Activated naive CD4-positive, alpha-beta T cell treated with anti-CD3 and anti-CD28 coated beads, Interleukin-2, amount 50 U/mL, for 72 hours (primary cell): ENCODE data around the gene BTG3. TPM values are rescaled to one million over a fixed set of nuclear protein-coding genes. Genes with fewer than 3 reads are reported as not detected.

Experiments
- ATAC-seq, 2 donors: fragments of 150-1000 bp; cut with Tn5 transposase; 2 replicates each; pipeline ENCODE4 v1.10.0; 2021; ENCODE audit warnings: mild to moderate bottlenecking in 2 of 2, moderate library complexity in 2 of 2
- DNase-seq, 2 donors: peaks; one replicate each; pipeline ENCODE4 v3.0.0; 2021 to 2022; ENCODE audit warnings: low spot score in 2 of 2
- H3K27ac Mint-ChIP-seq, 2 donors: one replicate each; pipeline ENCODE4 v1.8.0; 2022; ENCODE audit warnings: mild to moderate bottlenecking in 2 of 2, mixed read lengths in 2 of 2
- H3K36me3 Mint-ChIP-seq, 2 donors: one replicate each; pipeline ENCODE4 v1.8.0; 2022; ENCODE audit warnings: mixed read lengths in 2 of 2
- H3K9me3 Mint-ChIP-seq, 2 donors: one replicate each; pipeline ENCODE4 v1.8.0; 2022; ENCODE audit warnings: mixed read lengths in 2 of 2
- total RNA-seq, 2 donors: library from RNA; stranded (reverse); gene quantifications; one replicate each; pipeline ENCODE4 v1.2.3, GENCODE V29; 2022

The BTG3 gene
- total RNA-seq: 10 to 100 TPM; 29.0 to 95.7 TPM

- Mint-ChIP-seq H3K9me3 (no peaks in the 10 kb centered on the region), H3K36me3 (peaks cover 31 to 38% of the 10 kb centered on the region in 2 donors), H3K27ac (peak within 1 kb of the TSS; percentile 89 to 96)
- ATAC-seq (peak; percentile 81 to 85), DNase-seq (peak; percentile 83 to 87)
Measured at GRCh38 chr21:17612565-17613241, at the start of gene BTG3. BTG3 (minus strand) TSS chr21:17612901; CDS start chr21:17609144, 3,757 bp downstream.

GRCh38 chr21:17660862-17661261 lies 48.2 kb upstream of the BTG3 start:
- DNase-seq (no peak), ATAC-seq (no peak)
- Mint-ChIP-seq H3K36me3 (no peaks in the 10 kb centered on the region), H3K9me3 (no peaks in the 10 kb centered on the region), H3K27ac (no peak overlapping the region)

- Mint-ChIP-seq H3K36me3 (no peaks in the 10 kb centered on the region), H3K27ac (no peak overlapping the region), H3K9me3 (no peaks in the 10 kb centered on the region)
- ATAC-seq (no peak), DNase-seq (no peak)
Measured at GRCh38 chr21:17660452-17660851, 47.8 kb upstream of the BTG3 start.

- Mint-ChIP-seq H3K9me3 (no peaks in the 10 kb centered on the region), H3K27ac (no peak overlapping the region), H3K36me3 (no peaks in the 10 kb centered on the region)
- ATAC-seq (no peak), DNase-seq (no peak)
Measured at GRCh38 chr21:17658931-17659330, 46.2 kb upstream of the BTG3 start.

GRCh38 chr21:17651526-17651925 lies 38.8 kb upstream of the BTG3 start:
- Mint-ChIP-seq H3K36me3 (peaks cover 0 to 7% of the 10 kb centered on the region in 2 donors), H3K27ac (no peak overlapping the region), H3K9me3 (peaks cover 0 to 3% of the 10 kb centered on the region in 2 donors)
- DNase-seq: no peak
- ATAC-seq: no peak

- Mint-ChIP-seq H3K36me3 (peaks cover 0 to 7% of the 10 kb centered on the region in 2 donors), H3K9me3 (peaks cover 0 to 3% of the 10 kb centered on the region in 2 donors), H3K27ac (no peak overlapping the region)
- DNase-seq: no peak
- no peak for ATAC-seq
Measured at GRCh38 chr21:17650292-17650691, 37.6 kb upstream of the BTG3 start.

GRCh38 chr21:17646790-17647189 lies 34.1 kb upstream of the BTG3 start:
- H3K9me3 Mint-ChIP-seq: peaks cover 0 to 6% of the 10 kb centered on the region in 2 donors
- no peak overlapping the region for H3K27ac Mint-ChIP-seq
- DNase-seq (no peak), ATAC-seq (no peak)
- H3K36me3 Mint-ChIP-seq: peaks cover 0 to 7% of the 10 kb centered on the region in 2 donors

- DNase-seq (no peak), ATAC-seq (no peak)
- H3K9me3 Mint-ChIP-seq: peaks cover 2 to 12% of the 10 kb centered on the region in 2 donors
- H3K27ac Mint-ChIP-seq: no peak overlapping the region
- peaks cover 0 to 15% of the 10 kb centered on the region in 2 donors for H3K36me3 Mint-ChIP-seq
Measured at GRCh38 chr21:17644186-17644585, 31.5 kb upstream of the BTG3 start.

GRCh38 chr21:17640821-17641220 lies 28.1 kb upstream of the BTG3 start:
- no peak overlapping the region for H3K27ac Mint-ChIP-seq
- peaks cover 4 to 9% of the 10 kb centered on the region in 2 donors for H3K9me3 Mint-ChIP-seq
- DNase-seq: no peak
- ATAC-seq: no peak
- H3K36me3 Mint-ChIP-seq: peaks cover 0 to 12% of the 10 kb centered on the region in 2 donors

GRCh38 chr21:17636711-17637110 lies 24.0 kb upstream of the BTG3 start:
- Mint-ChIP-seq H3K9me3 (peaks cover 4 to 6% of the 10 kb centered on the region in 2 donors), H3K36me3 (peaks cover 0 to 12% of the 10 kb centered on the region in 2 donors), H3K27ac (no peak overlapping the region)
- peak in 1 of 2 donors; percentile 35 for ATAC-seq
- DNase-seq: no peak

GRCh38 chr21:17631195-17631594 lies 18.5 kb upstream of the BTG3 start:
- no peak for ATAC-seq

GRCh38 chr21:17622018-17622417 lies 9.3 kb upstream of the BTG3 start:
- no peak for DNase-seq
- H3K9me3 Mint-ChIP-seq: no peaks in the 10 kb centered on the region
- no peak for ATAC-seq
- H3K36me3 Mint-ChIP-seq: no peaks in the 10 kb centered on the region
- no peak overlapping the region for H3K27ac Mint-ChIP-seq

More at GRCh38 chr21:17631195-17631594, 18.5 kb upstream of the BTG3 start:
- Mint-ChIP-seq H3K27ac (no peak overlapping the region), H3K9me3 (no peaks in the 10 kb centered on the region), H3K36me3 (no peaks in the 10 kb centered on the region)
- DNase-seq: no peak

GRCh38 chr21:17616831-17617230 lies 4.1 kb upstream of the BTG3 start:
- ATAC-seq (no peak), DNase-seq (no peak)
- Mint-ChIP-seq H3K27ac (no peak overlapping the region), H3K9me3 (no peaks in the 10 kb centered on the region), H3K36me3 (peaks cover 0 to under 1% of the 10 kb centered on the region in 2 donors)

GRCh38 chr21:17613242-17613676 lies 558 bp upstream of the BTG3 start:
- peak in 1 of 2 donors; percentile 13 for DNase-seq
- peak overlapping the region; percentile 62 to 82 for H3K27ac Mint-ChIP-seq
- peaks cover 26 to 33% of the 10 kb centered on the region in 2 donors for H3K36me3 Mint-ChIP-seq
- ATAC-seq: no peak
- H3K9me3 Mint-ChIP-seq: no peaks in the 10 kb centered on the region

GRCh38 chr21:17612023-17612564 lies 607 bp downstream of the BTG3 start:
- Mint-ChIP-seq H3K9me3 (no peaks in the 10 kb centered on the region), H3K36me3 (peaks cover 37 to 39% of the 10 kb centered on the region in 2 donors), H3K27ac (peak overlapping the region; percentile 89 to 96)
- peak; percentile 25 to 55 for DNase-seq
- peak in 1 of 2 donors; percentile 20 for ATAC-seq

GRCh38 chr21:17611414-17612022 lies 1.2 kb downstream of the BTG3 start:
- Mint-ChIP-seq H3K9me3 (no peaks in the 10 kb centered on the region), H3K27ac (peak overlapping the region; percentile 89 to 96), H3K36me3 (peaks cover 37 to 39% of the 10 kb centered on the region in 2 donors)
- ATAC-seq: peak; percentile 73 to 74
- DNase-seq: peak; percentile 68 to 81

GRCh38 chr21:17610911-17611310 lies 1.8 kb downstream of the BTG3 start:
- no peak for ATAC-seq
- no peaks in the 10 kb centered on the region for H3K9me3 Mint-ChIP-seq
- DNase-seq: no peak
- H3K36me3 Mint-ChIP-seq: peaks cover 37 to 39% of the 10 kb centered on the region in 2 donors
- peak overlapping the region; percentile 89 to 96 for H3K27ac Mint-ChIP-seq
